B cell (primary cell): ENCODE results near the gene TNFSF8. TPM values are rescaled to one million over a fixed set of nuclear protein-coding genes. Genes with fewer than 3 reads are reported as not detected.

Experiments
- ATAC-seq: fragments of 200-7000 bp; cut with Tn5 transposase; one replicate; pipeline ENCODE4 v1.10.0; 2021; ENCODE audit warnings: low read depth, mild to moderate bottlenecking, moderate number of reproducible peaks, moderate library complexity
- CTCF ChIA-PET: fragments of 350-600 bp; sonication (Branson Sonifier 250); formaldehyde crosslinking; loops from one replicate; lab custom pipeline; 2021; ENCODE audit warnings: antibody characterized with exemption, inconsistent platforms; lab: Charles Lee
- POLR2A ChIA-PET: fragments of 350-600 bp; sonication (Branson Sonifier 250); formaldehyde crosslinking; loops from one replicate; lab custom pipeline; 2021; ENCODE audit warnings: antibody characterized with exemption; lab: Charles Lee
- DNase-seq: peaks from one replicate; pipeline ENCODE4 v3.0.0; 2013
- H2AFZ ChIP-seq: 2 replicates; pipeline ENCODE4 v1.6.1; 2012; ENCODE audit warnings: mild to moderate bottlenecking, low read depth, low read length; ENCODE audit not compliant: insufficient read depth, poor library complexity, severe bottlenecking
- H3K27ac ChIP-seq, 2 donors: 1 replicate in 1 of 2; 2 replicates in 1 of 2; pipeline ENCODE4 v1.5.1; 2012 to 2013; ENCODE audit warnings: low read length in 2 of 2, mild to moderate bottlenecking in 2 of 2, moderate library complexity in 1 of 2
- H3K27me3 ChIP-seq, 4 experiments: fragments of 200-600 bp in 1 of 4; sonication (generic) in 1 of 4; replicated peaks in 1 of 4; 1 replicate in 2 of 4; 2 replicates in 2 of 4; pipeline versions ENCODE4 v1.6.1 to v1.7.0; 2013 to 2016; ENCODE audit warnings: low read length in 3 of 4, mild to moderate bottlenecking in 2 of 4, mixed read lengths in 1 of 4, moderate library complexity in 1 of 4; ENCODE audit not compliant: insufficient read depth in 4 of 4, control insufficient read depth in 3 of 4; ENCODE audit errors: control extremely low read depth in 1 of 4
- H3K36me3 ChIP-seq, 2 experiments: replicated peaks in 1 of 2; 1 replicate in 1 of 2; 2 replicates in 1 of 2; pipeline versions ENCODE4 v1.6.1 to v1.7.1; 2013; ENCODE audit warnings: low read length in 1 of 2; ENCODE audit not compliant: insufficient read depth in 2 of 2, control insufficient read depth in 1 of 2; ENCODE audit errors: control extremely low read depth in 1 of 2, extremely low read depth in 1 of 2
- H3K4me1 ChIP-seq, 2 donors: fragments of 200-600 bp in 1 of 2; sonication (generic) in 1 of 2; 1 replicate in 1 of 2; 2 replicates in 1 of 2; pipeline versions ENCODE4 v1.5.1 to v1.6.1; 2013 to 2017; ENCODE audit warnings: low read length in 2 of 2; ENCODE audit not compliant: control insufficient read depth in 2 of 2, insufficient read depth in 2 of 2
- H3K4me2 ChIP-seq: replicated peaks from 2 replicates; pipeline ENCODE3; 2012; ENCODE audit warnings: mild to moderate bottlenecking, low read depth, low read length; ENCODE audit not compliant: poor library complexity, severe bottlenecking
- H3K4me3 ChIP-seq, 5 experiments: fragments of 200-600 bp in 1 of 5; sonication (generic) in 1 of 5; 1 replicate in 3 of 5; 2 replicates in 2 of 5; pipeline versions ENCODE4 v1.5.1 to v1.7.0; 2011 to 2016; ENCODE audit warnings: low read length in 4 of 5, mild to moderate bottlenecking in 4 of 5, low read depth in 2 of 5, control low read depth in 1 of 5, moderate library complexity in 1 of 5; ENCODE audit not compliant: insufficient read depth in 1 of 5; ENCODE audit errors: control extremely low read depth in 1 of 5, extremely low read depth in 1 of 5
- H3K79me2 ChIP-seq: fragments of 200-600 bp; sonication (generic); one replicate; pipeline ENCODE4 v1.6.0; 2016; ENCODE audit warnings: low read length; ENCODE audit not compliant: control insufficient read depth, insufficient read depth
- H3K9ac ChIP-seq: fragments of 200-600 bp; sonication (generic); 2 replicates; pipeline ENCODE4 v1.6.1; 2017; ENCODE audit warnings: mild to moderate bottlenecking, low read length, moderate library complexity
- H3K9me3 ChIP-seq, 3 donors: one replicate each; pipeline versions ENCODE4 v1.6.1 to v1.7.1; 2013; ENCODE audit warnings: low read length in 2 of 3; ENCODE audit not compliant: control insufficient read depth in 2 of 3, insufficient read depth in 1 of 3; ENCODE audit errors: control extremely low read depth in 1 of 3
- H4K20me1 ChIP-seq: 2 replicates; pipeline ENCODE4 v1.6.0; 2012; ENCODE audit warnings: mild to moderate bottlenecking, low read length; ENCODE audit not compliant: insufficient read depth, control insufficient read depth, poor library complexity, severe bottlenecking
- H3K27ac Mint-ChIP-seq: one replicate; pipeline ENCODE4 v1.8.0; 2021; ENCODE audit warnings: mixed read lengths
- H3K27me3 Mint-ChIP-seq: one replicate; pipeline ENCODE4 v1.8.0; 2021; ENCODE audit warnings: mixed read lengths
- H3K4me1 Mint-ChIP-seq: one replicate; pipeline ENCODE4 v1.8.0; 2021; ENCODE audit warnings: mixed read lengths
- H3K4me3 Mint-ChIP-seq: one replicate; pipeline ENCODE4 v1.8.0; 2021; ENCODE audit warnings: mixed read lengths
- H3K9me3 Mint-ChIP-seq: one replicate; pipeline ENCODE4 v1.8.0; 2022; ENCODE audit warnings: mixed read lengths; ENCODE audit not compliant: insufficient read depth
- CTCF ChIP-seq: fragments of 200-600 bp; IDR thresholded peaks from one replicate; pipeline ENCODE4 v1.8.0; 2022; ENCODE audit warnings: antibody characterized with exemption, mild to moderate bottlenecking
- EZH2 ChIP-seq: IDR thresholded peaks from 2 replicates; pipeline ENCODE4 v1.6.1; 2012; ENCODE audit warnings: borderline replicate concordance, low read depth, mild to moderate bottlenecking, moderate library complexity, low read length; ENCODE audit not compliant: insufficient read depth, poor library complexity, severe bottlenecking
- WGBS: methylation state at CpG from one replicate; pipeline ENCODE4 v1.1.5; 2013; ENCODE audit warnings: missing lambda C conversion rate; ENCODE audit not compliant: insufficient coverage; 5-methylcytosine and 5-hydroxymethylcytosine counted together
- intact Hi-C: fragments of 100-400 bp; cut with micrococcal nuclease; formaldehyde crosslinking; loops from one replicate; pipeline ENCODE4 v1.10.0; 2022
- polyA plus RNA-seq: library from polyadenylated mRNA; depleted of rRNA; stranded (reverse); fragments of >200 nt; gene quantifications from 2 replicates; pipeline ENCODE4 v1.2.3, GENCODE V29; 2012
- total RNA-seq, 2 donors: library from RNA; stranded (reverse); fragments of 120-200 nt in 1 of 2; gene quantifications; 1 replicate in 1 of 2; 2 replicates in 1 of 2; pipeline versions ENCODE4 v1.2.3 to v1.2.4, GENCODE V29; 2013 to 2022

Gene TNFSF8
- total and polyA plus RNA-seq, 2 donors (not counting 1 experiment from before 2014, with no cell fraction given), result 1.6 to 2.6 TPM

GRCh38 chr9:114855488-114855887, 74.9 kb downstream of the TNFSF8 start:
- Histone ChIP-seq H3K27ac (no peak overlapping the region), H2AFZ (no peak overlapping the region), H3K4me1 (no peaks in the 10 kb centered on the region), H3K4me2 (no peak overlapping the region), H3K36me3 (no peaks in the 10 kb centered on the region), H3K9me3 (peaks cover 0 to 1% (median 0%) of the 10 kb centered on the region in 3 donors), H3K27me3 (peaks cover 0 to 2% (median 0%) of the 10 kb centered on the region in 4 experiments), H4K20me1 (no peaks in the 10 kb centered on the region), H3K9ac (no peak overlapping the region), H3K79me2 (no peaks in the 10 kb centered on the region), H3K4me3 (no peak overlapping the region)
- CTCF ChIA-PET, result no interaction called here
- no peak for ATAC-seq
- Mint-ChIP-seq H3K9me3 (no peaks in the 10 kb centered on the region), H3K4me3 (no peak overlapping the region), H3K4me1 (no peaks in the 10 kb centered on the region), H3K27ac (no peak overlapping the region), H3K27me3 (peaks cover 11% of the 10 kb centered on the region)
- POLR2A ChIA-PET, result no interaction called here
- DNase-seq, result no peak
- no peak for TF ChIP-seq EZH2
- TF ChIP-seq CTCF, result no peak
- WGBS, result no CpG with 5 or more reads among the region's 2 CpGs
- intact Hi-C loops, result no loop called here

GRCh38 chr9:114854736-114855355, 75.5 kb downstream of the TNFSF8 start:
- intact Hi-C loops, result no loop called here
- TF ChIP-seq EZH2 (no peak), CTCF (no peak)
- ChIA-PET POLR2A (no interaction called here), CTCF (no interaction called here)
- Histone ChIP-seq H3K79me2 (no peaks in the 10 kb centered on the region), H3K9ac (no peak overlapping the region), H3K4me2 (no peak overlapping the region), H3K27me3 (peaks cover 0 to 2% (median 0%) of the 10 kb centered on the region in 4 experiments), H4K20me1 (no peaks in the 10 kb centered on the region), H3K27ac (no peak overlapping the region), H3K4me1 (no peaks in the 10 kb centered on the region), H2AFZ (no peak overlapping the region), H3K36me3 (no peaks in the 10 kb centered on the region), H3K4me3 (no peak overlapping the region), H3K9me3 (peaks cover 0 to 1% (median 0%) of the 10 kb centered on the region in 3 donors)
- Mint-ChIP-seq H3K27me3 (peaks cover 11% of the 10 kb centered on the region), H3K27ac (no peak overlapping the region), H3K4me1 (no peaks in the 10 kb centered on the region), H3K4me3 (no peak overlapping the region), H3K9me3 (no peaks in the 10 kb centered on the region)
- no peak for DNase-seq
- ATAC-seq, result no peak
- 78% methylated on average over 3 of the region's 7 CpGs for WGBS
